Measurements from ENCODE around the gene GYS2. TPM values are rescaled to one million over a fixed set of nuclear protein-coding genes. Genes with fewer than 3 reads are reported as not detected.

The GYS2 gene
- total and polyA plus RNA-seq, 2 of the 4 experiments (the other 2 are of a cell fraction) = not detected

DNA sequence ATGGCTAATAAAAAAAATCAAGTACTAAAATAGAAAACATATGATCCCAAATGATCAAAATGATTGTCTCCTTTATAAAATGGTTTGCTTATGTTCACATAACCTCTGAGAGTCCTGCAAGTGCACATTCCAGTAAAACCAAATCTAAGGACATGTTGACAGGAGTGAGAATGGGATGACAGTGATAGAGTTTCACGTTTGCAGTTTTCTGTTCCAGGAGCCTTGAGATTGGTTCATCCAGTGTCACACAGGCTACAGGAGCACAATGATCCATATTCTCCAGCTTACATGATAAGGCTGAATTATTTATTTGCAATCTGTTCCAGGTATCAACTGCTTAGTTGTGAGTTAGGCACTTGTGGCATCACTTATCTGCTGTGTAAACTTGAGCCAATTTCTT, 1.5 kb upstream of the GYS2 start:
- H3K27ac ChIP-seq (ENCODE audit: insufficient read depth, low read length) = no peak overlapping the region
- in situ Hi-C loops (cut with MboI; ENCODE audit: low sequenced_read_pairs) = loop anchor here (10.0 kb wide), 1 partner anchor 69 kb away; no protein-coding TSS in a partner anchor
- TF ChIP-seq CHD1 (IDR thresholded peaks at IDR 0.05; ENCODE audit: low read depth, low read length) = no peak
- TF ChIP-seq SMC3 (IDR thresholded peaks at IDR 0.05; ENCODE audit: low read depth, low read length) = no peak
- TF ChIP-seq MAFK (IDR thresholded peaks at IDR 0.05; ENCODE audit: low read depth, low read length) = no peak
- TF ChIP-seq, protein P1, sequence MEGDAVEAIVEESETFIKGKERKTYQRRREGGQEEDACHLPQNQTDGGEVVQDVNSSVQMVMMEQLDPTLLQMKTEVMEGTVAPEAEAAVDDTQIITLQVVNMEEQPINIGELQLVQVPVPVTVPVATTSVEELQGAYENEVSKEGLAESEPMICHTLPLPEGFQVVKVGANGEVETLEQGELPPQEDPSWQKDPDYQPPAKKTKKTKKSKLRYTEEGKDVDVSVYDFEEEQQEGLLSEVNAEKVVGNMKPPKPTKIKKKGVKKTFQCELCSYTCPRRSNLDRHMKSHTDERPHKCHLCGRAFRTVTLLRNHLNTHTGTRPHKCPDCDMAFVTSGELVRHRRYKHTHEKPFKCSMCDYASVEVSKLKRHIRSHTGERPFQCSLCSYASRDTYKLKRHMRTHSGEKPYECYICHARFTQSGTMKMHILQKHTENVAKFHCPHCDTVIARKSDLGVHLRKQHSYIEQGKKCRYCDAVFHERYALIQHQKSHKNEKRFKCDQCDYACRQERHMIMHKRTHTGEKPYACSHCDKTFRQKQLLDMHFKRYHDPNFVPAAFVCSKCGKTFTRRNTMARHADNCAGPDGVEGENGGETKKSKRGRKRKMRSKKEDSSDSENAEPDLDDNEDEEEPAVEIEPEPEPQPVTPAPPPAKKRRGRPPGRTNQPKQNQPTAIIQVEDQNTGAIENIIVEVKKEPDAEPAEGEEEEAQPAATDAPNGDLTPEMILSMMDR (conservative IDR thresholded peaks at IDR 0.05; ENCODE audit: low read depth, low read length) = no peak
- no peak for TF ChIP-seq RAD21 (IDR thresholded peaks at IDR 0.05; ENCODE audit: low read length)
- no peak for TF ChIP-seq RFX5 (IDR thresholded peaks at IDR 0.05; ENCODE audit: low read depth, low read length)
- TF ChIP-seq CEBPB (IDR thresholded peaks at IDR 0.05; ENCODE audit: low read depth, low read length) = no peak
- TF ChIP-seq FOS (IDR thresholded peaks at IDR 0.05; ENCODE audit: low read depth, low read length) = no peak
- TF ChIP-seq, protein P2, sequence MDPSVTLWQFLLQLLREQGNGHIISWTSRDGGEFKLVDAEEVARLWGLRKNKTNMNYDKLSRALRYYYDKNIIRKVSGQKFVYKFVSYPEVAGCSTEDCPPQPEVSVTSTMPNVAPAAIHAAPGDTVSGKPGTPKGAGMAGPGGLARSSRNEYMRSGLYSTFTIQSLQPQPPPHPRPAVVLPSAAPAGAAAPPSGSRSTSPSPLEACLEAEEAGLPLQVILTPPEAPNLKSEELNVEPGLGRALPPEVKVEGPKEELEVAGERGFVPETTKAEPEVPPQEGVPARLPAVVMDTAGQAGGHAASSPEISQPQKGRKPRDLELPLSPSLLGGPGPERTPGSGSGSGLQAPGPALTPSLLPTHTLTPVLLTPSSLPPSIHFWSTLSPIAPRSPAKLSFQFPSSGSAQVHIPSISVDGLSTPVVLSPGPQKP (IDR thresholded peaks at IDR 0.05; ENCODE audit: borderline replicate concordance, low read depth, low read length) = no peak
- no peak for TF ChIP-seq MXI1 (IDR thresholded peaks at IDR 0.05; ENCODE audit: borderline replicate concordance, low read depth, low read length)
- H2BK15ac ChIP-seq (ENCODE audit: low read depth, low read length) = no peak overlapping the region
- no peak overlapping the region for H3K23ac ChIP-seq (ENCODE audit: low read depth, low read length)
- H4K20me1 ChIP-seq (ENCODE audit: insufficient read depth, low read length) = no peaks in the 10 kb centered on the region
- no peak overlapping the region for H2AK5ac ChIP-seq (ENCODE audit: low read depth, low read length)
- no peak overlapping the region for H2BK20ac ChIP-seq (ENCODE audit: low read depth, low read length)
- DNase-seq (no peak), ATAC-seq (ENCODE audit: low read depth) (no peak)
- H4K5ac ChIP-seq (ENCODE audit: low read depth, low read length) = no peak overlapping the region
- H3K4me1 ChIP-seq (ENCODE audit: control insufficient read depth, insufficient read depth, low read length) = no peaks in the 10 kb centered on the region
- no peaks in the 10 kb centered on the region for H3K9me3 ChIP-seq (ENCODE audit: control insufficient read depth, insufficient read depth, low read length)
- no peak overlapping the region for H3K4ac ChIP-seq (ENCODE audit: low read depth, low read length)
- H2AFZ ChIP-seq (replicated peaks; ENCODE audit: low read length, poor library complexity) = no peak overlapping the region
- WGBS, 2 experiments (ENCODE audit: extremely low coverage in 2 of 2, insufficient read length in 1 of 2) = 33% methylated on average over 1 of the region's 1 CpG; no CpG with 5 or more reads in 1 of the 2 experiments
- no peak overlapping the region for H2BK120ac ChIP-seq (ENCODE audit: low read depth, low read length)
- no peak overlapping the region for H3K56ac ChIP-seq (ENCODE audit: extremely low read depth, insufficient read depth, low read length)
- H4K8ac ChIP-seq (ENCODE audit: low read depth in 2 of 2, low read length in 2 of 2) = no peak overlapping the region
- H3K9me1 ChIP-seq (ENCODE audit: insufficient read depth, low read length) = no peaks in the 10 kb centered on the region
- H3K4me3 ChIP-seq (ENCODE audit: insufficient read depth, low read depth, low read length) = no peak overlapping the region
- dilution Hi-C loops (cut with HindIII; ENCODE audit: low sequenced_read_pairs, unreplicated experiment) = no loop called here
- CTCF ChIA-PET = interaction anchor here (1.0 kb wide), 1 partner anchor 9 kb away, joined by 3 read pairs; no protein-coding TSS in a partner anchor
- no peak overlapping the region for H3K14ac ChIP-seq (replicated peaks; ENCODE audit: low read depth, low read length)
- BruUV-seq (replicated peaks) = no TSS peak
- H3K18ac ChIP-seq (ENCODE audit: low read depth, low read length) = no peak overlapping the region
- no peak overlapping the region for H4K91ac ChIP-seq (ENCODE audit: insufficient read depth, low read depth, low read length)
- H2AK9ac ChIP-seq (replicated peaks; ENCODE audit: low read depth, low read length, poor library complexity) = no peak overlapping the region
- no peaks in the 10 kb centered on the region for H3K79me1 ChIP-seq (ENCODE audit: low read depth in 1 of 2, low read length in 2 of 2)
- intact Hi-C loops (cut with micrococcal nuclease) = loop anchor here (10.0 kb wide), 1 partner anchor 409 kb away; no protein-coding TSS in a partner anchor
- no peak overlapping the region for H3K9ac ChIP-seq (ENCODE audit: low read depth, low read length)
- no peak overlapping the region for H2BK5ac ChIP-seq (ENCODE audit: low read depth, low read length, poor library complexity, severe bottlenecking)
- POLR2A ChIA-PET (ENCODE audit: unreplicated experiment) = no interaction called here
- no peak overlapping the region for H3K4me2 ChIP-seq (ENCODE audit: low read depth, low read length)
- H3K36me3 ChIP-seq (ENCODE audit: control insufficient read depth, insufficient read depth, low read length) = no peaks in the 10 kb centered on the region
- 0 out of 2 replicates have a peak, but pooled peaks cover 2% of the 10 kb centered on the region for H3K27me3 ChIP-seq (ENCODE audit: control insufficient read depth, insufficient read depth, low read length)

Data from IMR-90 (cell line).